Astrocyte (in vitro differentiated cells and primary cell): Measurements from ENCODE around the gene MUC16.

ENCODE experiments used
- CTCF ChIP-seq: IDR thresholded peaks from 2 replicates; pipeline ENCODE4 v1.5.1; 2011; ENCODE audit warnings: low read depth, mild to moderate bottlenecking, inconsistent platforms, low read length, moderate library complexity; ENCODE audit not compliant: insufficient read depth
- EZH2 ChIP-seq: IDR thresholded peaks from 2 replicates; pipeline ENCODE4 v1.6.1; 2012; ENCODE audit warnings: mild to moderate bottlenecking, low read length, inconsistent platforms; ENCODE audit not compliant: insufficient read depth

GRCh38 chr19:9032136-9032631 is 22.0 kb upstream of the MUC16 start:
- TF ChIP-seq CTCF (no peak), EZH2 (no peak)
